Activated T-cell treated with anti-CD3 and anti-CD28 coated beads, Interleukin-2, amount 50 U/mL, for 72 hours (primary cell): ENCODE data around the gene ADAMTSL4. TPM values are rescaled to one million over a fixed set of nuclear protein-coding genes. Genes with fewer than 3 reads are reported as not detected.
"Not testable (repeated sequence)": the region's sequence is repeated elsewhere in the genome, so short reads cannot be mapped to it uniquely, and the experiment has no call there.

ENCODE experiments used
- ATAC-seq, 2 donors: fragments of 150-1000 bp; cut with Tn5 transposase; replicated peaks in 1 of 2; 2 replicates each; pipeline ENCODE4 v1.10.0; 2021; ENCODE audit warnings: moderate library complexity in 2 of 2, mild to moderate bottlenecking in 1 of 2
- DNase-seq, 2 donors: peaks; one replicate each; pipeline ENCODE4 v3.0.0; 2021 to 2022; ENCODE audit warnings: mixed read lengths in 1 of 2
- H3K27ac Mint-ChIP-seq: one replicate; pipeline ENCODE4 v1.8.0; 2022; ENCODE audit warnings: mild to moderate bottlenecking, moderate library complexity, mixed read lengths
- H3K27me3 Mint-ChIP-seq: one replicate; pipeline ENCODE4 v1.8.0; 2022; ENCODE audit warnings: low read depth, mixed read lengths
- H3K36me3 Mint-ChIP-seq, 2 donors: one replicate each; pipeline ENCODE4 v1.8.0; 2022; ENCODE audit warnings: mixed read lengths in 2 of 2, mild to moderate bottlenecking in 1 of 2; ENCODE audit not compliant: insufficient read depth in 2 of 2
- H3K4me1 Mint-ChIP-seq: one replicate; pipeline ENCODE4 v1.8.0; 2022; ENCODE audit warnings: low read depth, mixed read lengths
- H3K4me3 Mint-ChIP-seq, 2 donors: one replicate each; pipeline ENCODE4 v1.8.0; 2022; ENCODE audit warnings: mild to moderate bottlenecking in 2 of 2, mixed read lengths in 2 of 2, moderate library complexity in 2 of 2
- H3K9me3 Mint-ChIP-seq, 2 donors: one replicate each; pipeline ENCODE4 v1.8.0; 2022; ENCODE audit warnings: mixed read lengths in 2 of 2
- total RNA-seq, 2 donors: library from RNA; stranded (reverse); gene quantifications; one replicate each; pipeline ENCODE4 v1.2.3, GENCODE V29; 2022

The ADAMTSL4 gene
- total RNA-seq, 2 donors from 2014 or later: 0.86 to 2.6 TPM

GRCh38 chr1:150568594-150568966, 19.4 kb downstream of the ADAMTSL4 start:
- peak overlapping the region; percentile 98 for H3K27ac Mint-ChIP-seq

DNA sequence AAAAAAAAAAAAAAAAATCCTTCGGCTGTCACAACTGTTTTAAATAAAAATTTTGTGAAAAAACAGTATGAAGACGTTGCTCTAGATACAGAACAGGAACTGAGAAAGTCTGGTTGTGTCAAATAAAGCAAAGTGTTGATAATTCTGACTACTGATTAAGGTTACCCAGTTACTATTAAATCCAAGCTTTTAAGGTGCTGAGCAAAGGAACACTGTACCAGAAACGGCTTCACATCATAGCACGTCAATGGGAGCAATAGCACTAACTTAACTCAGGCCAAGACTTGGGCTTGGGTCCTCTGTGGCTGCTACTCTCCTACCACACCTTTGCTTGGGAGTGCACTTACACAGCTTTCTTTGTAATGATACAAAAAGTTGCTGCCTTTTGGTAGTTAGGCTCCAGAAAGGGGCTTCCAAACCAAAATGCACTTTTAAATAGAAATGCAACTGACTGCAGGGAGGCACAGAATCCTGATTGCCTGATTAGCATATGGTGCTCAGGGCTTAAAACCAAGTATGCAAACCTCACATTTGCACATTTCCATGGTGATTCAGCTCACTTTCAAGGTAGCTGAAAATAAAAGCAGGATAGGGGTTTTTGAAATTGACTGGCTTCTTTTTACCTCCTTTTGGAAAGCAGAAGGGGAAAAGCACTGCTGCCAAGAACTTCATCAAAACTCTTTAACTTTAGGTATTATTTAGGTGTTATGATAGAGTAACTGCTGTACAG, 23.9 kb downstream of the ADAMTSL4 start:
- ATAC-seq (no peak), DNase-seq (no peak)
- H3K4me1 Mint-ChIP-seq: peaks cover 76% of the 10 kb centered on the region
- peaks cover 39 to 58% of the 10 kb centered on the region in 2 donors for H3K36me3 Mint-ChIP-seq
- peak overlapping the region; percentile 95 for H3K27ac Mint-ChIP-seq
- H3K9me3 Mint-ChIP-seq: no peaks in the 10 kb centered on the region
- no peaks in the 10 kb centered on the region for H3K27me3 Mint-ChIP-seq
- H3K4me3 Mint-ChIP-seq: peak overlapping the region; percentile 99

More at GRCh38 chr1:150568594-150568966, 19.4 kb downstream of the ADAMTSL4 start:
- peak in 1 of 2 donors; percentile 6 for ATAC-seq
- Mint-ChIP-seq H3K4me3 (peak overlapping the region; percentile 91 to 99), H3K9me3 (no peaks in the 10 kb centered on the region), H3K36me3 (peaks cover 4 to 15% of the 10 kb centered on the region in 2 donors), H3K4me1 (peaks cover 97% of the 10 kb centered on the region), H3K27me3 (no peaks in the 10 kb centered on the region)
- DNase-seq: no peak

- not testable (repeated sequence) for ATAC-seq, DNase-seq, H3K9me3 Mint-ChIP-seq, H3K27me3 Mint-ChIP-seq
- Mint-ChIP-seq H3K4me3 (peak overlapping the region; percentile 99), H3K4me1 (peaks cover 70% of the 10 kb centered on the region), H3K27ac (peak overlapping the region; percentile 95), H3K36me3 (peaks cover 45 to 63% of the 10 kb centered on the region in 2 donors)
These were observed 24.5 kb downstream of the ADAMTSL4 start for GRCh38 chr1:150573648-150574071.

DNA sequence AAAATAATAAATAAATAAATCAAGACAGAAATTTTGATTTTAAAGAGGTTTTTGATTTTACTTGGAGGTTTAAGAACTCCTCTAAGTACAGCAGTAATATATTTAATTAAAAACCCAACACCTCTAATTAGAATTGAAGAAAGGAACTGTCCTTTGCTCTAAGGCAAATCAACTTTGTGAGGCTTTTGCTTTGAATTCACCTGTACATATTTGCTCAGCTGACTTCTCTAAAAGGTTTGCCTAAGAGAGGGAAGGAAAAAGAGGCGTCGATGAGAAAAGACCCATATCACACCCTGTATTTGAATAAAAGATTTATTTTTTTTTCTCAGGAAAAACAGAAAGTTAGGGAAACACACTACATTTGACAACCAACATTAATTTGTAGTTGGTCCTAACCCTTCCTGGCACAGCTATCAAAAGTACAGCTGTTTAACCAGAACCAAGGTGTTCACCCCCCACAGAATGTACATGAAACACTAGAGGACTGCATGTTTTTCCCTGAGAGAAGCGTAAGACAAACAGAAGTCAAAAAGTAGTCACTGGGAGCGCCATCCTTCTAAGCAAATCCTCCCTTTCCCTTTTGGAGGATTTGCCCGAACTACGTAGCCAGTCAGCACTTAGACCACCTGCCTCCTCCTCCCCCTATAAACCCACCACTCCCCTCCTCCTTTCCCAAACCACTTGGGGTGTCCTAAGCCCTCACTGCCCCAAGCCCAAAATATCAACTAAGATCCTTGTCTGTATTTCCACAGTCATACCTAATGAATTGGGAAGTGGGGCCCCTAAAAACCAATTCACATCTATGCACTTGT, 25.3 kb downstream of the ADAMTSL4 start:
- no peak for ATAC-seq
- H3K4me3 Mint-ChIP-seq: peak overlapping the region; percentile 99
- H3K27ac Mint-ChIP-seq: peak overlapping the region; percentile 99
- DNase-seq: no peak
- H3K27me3 Mint-ChIP-seq: no peaks in the 10 kb centered on the region
- no peaks in the 10 kb centered on the region for H3K9me3 Mint-ChIP-seq
- peaks cover 62% of the 10 kb centered on the region for H3K4me1 Mint-ChIP-seq
- H3K36me3 Mint-ChIP-seq: peaks cover 49 to 68% of the 10 kb centered on the region in 2 donors

- H3K27me3 Mint-ChIP-seq: no peaks in the 10 kb centered on the region
- no peaks in the 10 kb centered on the region for H3K9me3 Mint-ChIP-seq
- peaks cover 59% of the 10 kb centered on the region for H3K4me1 Mint-ChIP-seq
- H3K27ac Mint-ChIP-seq: peak overlapping the region; percentile 99
- DNase-seq (no peak), ATAC-seq (no peak)
- peaks cover 49 to 68% of the 10 kb centered on the region in 2 donors for H3K36me3 Mint-ChIP-seq
- peak overlapping the region; percentile 99 for H3K4me3 Mint-ChIP-seq
These were observed 25.9 kb downstream of the ADAMTSL4 start for GRCh38 chr1:150575072-150575489.

GRCh38 chr1:150575518-150576366, 26.5 kb downstream of the ADAMTSL4 start:
- ATAC-seq (no peak), DNase-seq (no peak)
- Mint-ChIP-seq H3K36me3 (peaks cover 49 to 68% of the 10 kb centered on the region in 2 donors), H3K4me3 (peak overlapping the region; percentile 99), H3K27me3 (no peaks in the 10 kb centered on the region), H3K4me1 (peaks cover 59% of the 10 kb centered on the region), H3K9me3 (no peaks in the 10 kb centered on the region), H3K27ac (peak overlapping the region; percentile 99)

- no peaks in the 10 kb centered on the region for H3K27me3 Mint-ChIP-seq
- H3K27ac Mint-ChIP-seq: peak overlapping the region; percentile 99
- H3K4me3 Mint-ChIP-seq: peak overlapping the region; percentile 99
- H3K4me1 Mint-ChIP-seq: peaks cover 58% of the 10 kb centered on the region
- H3K9me3 Mint-ChIP-seq: no peaks in the 10 kb centered on the region
- H3K36me3 Mint-ChIP-seq: peaks cover 49 to 68% of the 10 kb centered on the region in 2 donors
- DNase-seq (no peak), ATAC-seq (no peak)
These were observed 27.1 kb downstream of the ADAMTSL4 start for GRCh38 chr1:150576367-150576711.

DNA sequence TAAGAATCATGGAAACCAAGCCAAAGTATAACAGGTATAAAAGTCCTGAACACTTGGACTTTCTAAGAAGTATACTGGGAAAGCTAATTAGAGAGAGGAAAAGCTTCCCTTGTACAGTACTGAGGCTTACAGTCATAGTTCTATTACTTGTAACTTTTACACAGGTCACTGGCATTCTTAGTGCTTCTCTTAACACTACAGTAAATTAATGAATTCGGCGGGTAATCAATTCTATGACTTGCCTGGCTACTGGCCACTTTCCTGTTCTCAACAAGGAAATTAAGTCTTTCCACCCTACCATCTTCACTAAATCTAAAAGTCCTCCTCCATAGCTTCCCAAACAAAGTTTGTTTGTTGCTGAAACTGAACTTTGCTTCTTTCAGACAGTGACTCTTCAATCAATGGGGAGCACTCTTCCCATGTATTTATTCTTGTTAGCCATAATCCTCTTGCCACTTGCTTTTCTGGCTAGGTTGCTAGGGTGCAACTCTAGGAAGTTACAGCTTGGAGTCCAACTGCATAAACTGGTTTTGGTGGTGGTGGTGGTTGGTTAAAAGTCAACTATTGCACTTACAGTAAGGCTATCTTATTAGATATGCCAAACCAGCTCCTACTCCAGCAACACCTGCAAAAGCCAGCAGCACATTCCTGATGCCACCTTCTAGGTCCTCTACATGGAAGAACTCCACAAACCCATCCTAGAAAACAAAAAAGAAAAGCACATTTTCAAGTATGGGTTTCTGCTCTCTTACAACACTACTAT, 27.8 kb downstream of the ADAMTSL4 start:
- Mint-ChIP-seq H3K9me3 (no peaks in the 10 kb centered on the region), H3K27ac (peak overlapping the region; percentile 99), H3K4me1 (peaks cover 54% of the 10 kb centered on the region), H3K36me3 (peaks cover 49 to 66% of the 10 kb centered on the region in 2 donors), H3K4me3 (peak overlapping the region; percentile 99), H3K27me3 (no peaks in the 10 kb centered on the region)
- DNase-seq: no peak
- ATAC-seq: no peak

GRCh38 chr1:150577557-150578271, 28.5 kb downstream of the ADAMTSL4 start:
- Mint-ChIP-seq H3K4me3 (peak overlapping the region; percentile 99), H3K36me3 (peaks cover 46 to 60% of the 10 kb centered on the region in 2 donors), H3K4me1 (peaks cover 47% of the 10 kb centered on the region), H3K27ac (peak overlapping the region; percentile 99), H3K9me3 (no peaks in the 10 kb centered on the region), H3K27me3 (no peaks in the 10 kb centered on the region)
- ATAC-seq: no peak
- no peak for DNase-seq

DNA sequence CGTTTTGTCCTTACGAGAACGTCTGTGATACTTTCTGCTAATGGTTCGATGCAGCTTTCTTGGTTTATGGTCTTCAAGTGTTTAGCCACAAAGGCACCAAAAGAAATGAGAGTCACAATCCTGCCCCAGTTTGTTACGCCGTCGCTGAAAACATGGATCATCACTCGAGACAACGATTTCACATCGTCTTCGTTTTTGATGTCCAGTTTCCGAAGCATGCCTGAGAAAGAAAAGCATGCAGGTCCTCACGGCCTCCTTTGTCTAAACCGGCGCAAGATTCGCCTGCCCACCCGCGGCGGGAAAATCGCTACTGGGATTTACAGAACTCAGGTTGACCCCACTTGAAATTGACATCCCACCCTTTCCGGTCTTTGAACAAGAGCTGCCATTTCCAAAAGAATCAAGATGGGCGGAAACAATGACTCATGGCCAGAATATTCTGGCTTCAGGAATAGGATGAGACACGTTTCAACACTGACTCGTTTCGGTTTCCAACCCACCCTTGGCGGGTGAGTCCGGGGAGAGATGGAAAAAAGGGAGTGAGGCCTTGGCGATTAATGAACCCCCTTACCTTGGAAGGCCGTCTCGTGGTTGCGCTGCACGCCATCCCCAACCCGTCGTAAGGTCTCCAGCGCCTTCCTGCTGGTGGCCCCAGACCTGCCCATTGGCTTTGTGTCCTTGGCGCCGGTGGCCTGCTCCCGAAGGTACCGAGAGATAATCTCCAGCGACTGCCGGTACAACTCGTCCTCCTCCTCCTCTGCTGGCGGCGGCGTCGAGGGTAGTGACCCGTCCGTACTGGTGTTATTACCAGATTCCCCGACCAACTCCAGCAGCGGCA, 29.3 kb downstream of the ADAMTSL4 start:
- ATAC-seq: peak; percentile 3 to 10
- no peaks in the 10 kb centered on the region for H3K9me3 Mint-ChIP-seq
- peak overlapping the region; percentile 99 for H3K4me3 Mint-ChIP-seq
- H3K27ac Mint-ChIP-seq: peak overlapping the region; percentile 99
- H3K4me1 Mint-ChIP-seq: peaks cover 39% of the 10 kb centered on the region
- peak; percentile 51 to 63 for DNase-seq
- peaks cover 46 to 56% of the 10 kb centered on the region in 2 donors for H3K36me3 Mint-ChIP-seq
- H3K27me3 Mint-ChIP-seq: no peaks in the 10 kb centered on the region
